GM21529 (cell line): ENCODE measurements around the gene PIK3R5.

Experiments used
- ATAC-seq: cut with Tn5 transposase; IDR thresholded peaks from one replicate; pipeline ENCODE4 v1.9.1; 2021; ENCODE audit not compliant: unreplicated experiment

Gene PIK3R5

GRCh38 chr17:8881606-8882005, 83.9 kb downstream of the PIK3R5 start:
- no peak for ATAC-seq

DNA sequence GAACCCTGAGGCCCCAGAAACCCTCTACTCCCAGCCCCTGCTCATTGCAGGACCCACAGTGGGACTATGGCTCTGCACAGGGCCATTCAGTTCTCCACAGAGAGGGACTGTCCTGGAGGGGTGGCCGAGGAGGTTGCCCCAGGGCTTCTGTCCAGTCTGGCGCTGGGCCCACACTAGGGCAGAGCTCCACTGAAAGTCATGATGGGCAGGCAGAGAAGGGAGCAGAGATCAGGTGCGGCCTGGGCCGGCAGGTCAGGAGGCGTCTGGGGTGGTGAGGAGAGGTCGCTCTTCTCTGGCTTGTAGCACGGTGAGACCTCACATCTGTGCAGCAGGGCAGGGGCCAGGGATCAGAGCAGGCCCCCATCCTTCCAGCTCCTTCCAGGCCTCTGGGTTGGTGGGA, 85.0 kb downstream of the PIK3R5 start:
- ATAC-seq, result no peak

DNA sequence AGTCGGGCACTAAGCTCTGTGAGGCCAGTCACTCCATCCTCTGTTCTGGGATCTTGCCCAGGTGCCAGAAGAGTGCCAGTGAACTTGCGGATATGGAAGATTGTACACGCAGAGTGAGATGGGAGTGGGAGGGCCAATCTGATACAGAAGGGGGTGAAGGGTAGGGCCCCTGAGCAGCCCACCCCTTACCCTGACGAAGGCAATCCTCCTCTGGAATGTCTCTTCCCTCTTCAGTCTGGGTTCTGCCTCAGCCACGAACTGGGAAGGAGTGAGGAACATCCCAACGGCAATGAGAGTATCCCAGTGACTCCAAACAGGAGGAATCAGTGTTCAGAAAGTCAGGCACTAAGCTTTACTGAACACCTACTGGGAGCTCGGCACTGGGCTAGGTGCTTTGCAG, 86.1 kb downstream of the PIK3R5 start:
- ATAC-seq, result no peak

DNA sequence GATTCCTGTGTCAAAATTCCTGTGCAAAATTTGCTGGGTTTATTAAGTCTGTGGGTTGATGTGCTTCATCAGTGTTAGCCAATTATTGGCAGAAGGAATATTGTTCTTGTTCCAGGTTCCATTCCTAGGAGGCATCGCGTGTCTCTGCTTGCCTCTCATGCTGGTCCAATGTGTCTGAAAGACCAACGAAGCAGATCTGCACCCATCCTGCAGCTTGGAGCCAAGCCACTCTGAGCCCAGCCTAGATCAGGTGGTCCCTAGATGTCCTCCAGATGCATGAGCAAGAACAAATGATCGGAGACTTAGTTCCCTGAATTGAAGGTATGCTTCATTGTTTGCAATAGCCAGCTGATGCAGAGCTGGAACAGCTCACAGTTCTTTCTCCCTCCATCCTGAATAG, 87.5 kb downstream of the PIK3R5 start:
- ATAC-seq, result no peak

DNA sequence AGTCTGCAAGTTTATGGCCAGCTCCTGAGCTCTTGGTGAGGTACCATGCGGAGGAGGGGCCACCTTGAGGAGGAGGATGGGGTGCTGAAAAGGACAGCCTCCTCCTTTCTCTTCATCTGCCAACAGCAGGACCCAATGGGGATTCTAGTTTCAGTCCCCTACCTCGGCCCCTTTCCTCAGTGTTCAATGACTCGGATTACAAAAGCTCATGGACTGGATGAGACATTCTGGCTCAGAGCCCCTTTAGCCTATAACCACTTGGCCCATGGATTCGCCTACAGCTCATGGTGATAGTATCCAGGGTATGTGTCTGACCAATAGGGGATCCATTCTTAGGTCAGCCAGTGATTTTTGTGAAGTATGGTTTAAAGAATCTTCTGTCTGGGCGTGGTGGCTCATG, 89.5 kb downstream of the PIK3R5 start:
- no peak for ATAC-seq

DNA sequence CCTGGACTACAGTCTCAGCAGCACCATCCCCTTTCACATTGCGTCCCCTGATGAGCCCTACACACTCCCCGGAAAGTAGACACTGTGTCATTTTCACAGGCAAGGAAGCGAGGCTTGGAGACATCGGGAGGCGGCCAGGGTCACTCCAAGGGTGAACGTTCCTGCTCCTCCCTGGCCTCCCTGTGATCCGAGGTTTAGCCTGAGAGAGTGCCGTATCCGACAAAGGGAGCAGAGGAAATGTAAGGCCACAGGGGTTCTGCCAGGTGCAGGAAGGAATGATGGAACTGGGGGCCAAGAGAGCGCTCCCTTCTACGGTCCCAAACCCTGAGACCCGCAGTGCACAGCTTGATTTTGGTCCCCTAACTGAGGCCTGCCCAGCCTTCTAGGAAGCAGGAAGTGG, 90.1 kb downstream of the PIK3R5 start:
- ATAC-seq, result no peak

DNA sequence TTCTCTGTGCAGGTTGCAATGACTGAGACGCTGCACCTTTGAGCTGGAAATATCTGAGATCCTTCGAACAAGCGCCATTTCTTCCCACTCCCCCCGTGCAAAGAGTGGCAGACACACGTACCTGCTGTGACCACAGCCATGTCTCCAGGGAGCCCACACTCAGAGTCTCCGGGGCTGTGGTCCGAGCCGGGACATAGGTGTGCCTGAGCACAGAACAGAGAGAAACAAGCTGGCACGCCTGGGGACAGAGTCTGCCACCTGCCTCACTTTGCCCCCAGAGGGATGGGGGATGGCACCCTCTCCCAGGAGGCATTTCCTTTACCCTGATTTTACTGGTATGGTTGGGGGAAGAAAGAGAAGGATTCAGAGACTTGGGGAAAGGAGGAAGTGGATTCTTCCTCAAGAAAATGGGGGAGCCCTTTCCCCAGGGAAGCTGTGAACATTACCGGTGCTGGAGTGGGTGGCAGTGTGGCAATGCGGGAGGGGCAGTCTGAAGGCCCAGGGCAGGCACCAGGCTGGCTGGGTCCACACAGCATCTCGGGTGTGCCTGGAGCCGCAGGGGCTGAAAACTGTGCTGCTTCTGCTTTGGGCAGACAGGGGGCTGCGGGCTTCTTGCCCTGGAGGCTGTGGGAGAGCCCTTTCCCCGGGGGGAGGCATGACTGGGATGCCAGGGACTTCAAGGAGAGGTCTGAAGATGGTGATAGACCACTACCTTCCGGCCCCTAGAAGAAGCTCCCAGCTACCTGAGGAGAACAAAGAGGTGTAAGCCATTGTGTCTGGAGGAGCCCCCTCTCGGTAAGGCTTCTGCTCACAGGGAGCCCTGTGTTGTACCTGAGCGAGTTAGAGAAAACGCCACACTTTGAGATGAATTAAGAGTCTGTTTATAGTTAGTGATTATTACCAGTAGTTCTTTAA, 91.4 kb downstream of the PIK3R5 start:
- ATAC-seq, result no peak

DNA sequence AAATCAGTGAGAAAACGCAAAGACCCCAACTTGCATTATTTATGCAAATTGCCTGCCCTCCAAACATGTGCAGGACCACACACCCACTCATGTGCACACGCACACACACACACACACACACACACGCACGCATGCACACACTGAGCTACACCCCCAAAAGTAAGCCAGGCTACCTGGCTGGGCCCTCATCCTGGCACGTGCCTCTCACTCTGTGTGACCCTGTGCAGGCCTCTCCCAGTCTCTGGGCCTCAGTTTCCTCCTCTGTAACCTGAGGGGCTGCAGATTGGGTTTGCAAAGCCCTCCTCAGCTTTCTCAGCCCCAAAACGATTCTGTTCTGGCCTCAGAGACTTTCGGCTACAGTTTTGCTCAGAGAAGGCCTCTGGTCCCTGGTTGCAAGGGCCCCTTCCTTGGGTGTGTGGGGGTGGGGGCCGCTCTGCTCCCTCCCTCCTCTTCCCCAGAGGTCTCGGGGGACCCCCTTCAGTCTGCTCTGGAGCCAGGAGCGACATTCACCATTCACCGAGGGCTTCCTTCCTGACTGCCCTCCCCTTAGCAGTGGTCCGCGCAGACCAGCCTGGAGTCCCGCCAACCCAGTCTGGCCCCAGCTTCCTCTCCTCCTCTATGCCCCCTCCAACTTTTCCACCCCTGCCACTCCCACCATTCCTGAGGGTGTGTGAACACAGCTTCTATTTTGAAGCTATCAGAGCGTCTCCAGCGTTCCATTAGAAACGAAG, 92.6 kb downstream of the PIK3R5 start:
- no peak for ATAC-seq

DNA sequence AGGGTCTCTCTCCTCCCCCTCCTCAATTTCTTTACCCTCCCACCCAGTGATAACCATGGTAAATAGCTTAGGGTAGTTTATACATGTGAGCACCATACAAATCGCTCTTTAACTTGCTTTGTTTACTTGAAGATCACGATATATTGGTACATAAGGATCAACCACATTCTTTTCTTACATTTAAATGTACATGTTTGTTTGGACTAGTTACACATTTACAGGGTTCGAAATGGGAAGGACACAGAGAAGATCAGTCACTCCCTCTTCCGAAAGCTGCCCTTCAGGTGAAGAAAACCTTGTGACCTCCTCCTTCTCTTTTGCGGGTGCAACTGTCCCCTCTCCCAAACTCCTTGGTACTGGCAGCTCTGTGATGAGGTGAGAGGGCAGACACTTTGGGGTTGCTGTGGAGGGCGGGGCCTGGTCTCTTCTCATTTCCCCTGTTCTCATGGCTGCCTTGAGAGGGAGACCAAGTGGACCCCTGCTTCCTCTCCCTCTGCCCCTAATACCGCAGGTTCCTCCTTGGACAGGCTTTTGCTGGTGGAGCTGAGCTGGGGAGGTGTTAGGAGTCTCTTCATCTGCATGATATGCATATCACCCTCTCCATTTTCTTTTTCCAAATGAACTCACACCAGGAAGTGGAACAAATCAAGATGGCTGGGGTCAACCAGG, 93.3 kb downstream of the PIK3R5 start:
- no peak for ATAC-seq

- ATAC-seq, result no peak
Observed at GRCh38 chr17:8871081-8871581, 94.4 kb downstream of the PIK3R5 start.

DNA sequence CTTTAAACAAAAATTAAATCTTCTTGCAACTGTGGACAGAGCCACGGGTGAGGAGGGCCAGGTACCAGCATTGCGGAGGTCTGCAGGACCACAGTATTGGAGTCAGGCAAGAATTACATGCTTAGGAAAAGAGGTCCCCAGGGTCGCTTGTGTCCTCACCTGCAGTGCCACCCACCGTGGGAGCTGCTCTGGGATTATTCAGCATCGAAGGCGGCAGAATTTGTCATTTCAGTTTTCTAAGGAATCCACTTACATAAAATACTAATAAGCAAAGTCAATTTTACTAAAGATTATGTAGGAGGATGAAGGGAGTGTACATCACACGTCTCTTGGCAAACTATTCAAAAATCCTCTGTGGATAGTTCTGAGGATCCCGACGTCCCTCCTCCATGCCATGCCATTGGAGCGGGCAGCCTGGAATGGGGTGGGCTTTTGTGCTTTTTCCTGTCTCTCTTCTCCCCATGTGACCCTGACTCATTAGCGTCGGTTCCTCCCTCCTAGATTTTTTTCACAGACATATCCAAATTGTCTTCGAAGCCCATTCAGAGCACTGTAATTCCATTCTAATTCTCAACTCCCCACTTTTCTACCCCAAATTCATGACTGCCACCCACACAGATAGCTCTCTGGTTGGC, 95.0 kb downstream of the PIK3R5 start:
- no peak for ATAC-seq

DNA sequence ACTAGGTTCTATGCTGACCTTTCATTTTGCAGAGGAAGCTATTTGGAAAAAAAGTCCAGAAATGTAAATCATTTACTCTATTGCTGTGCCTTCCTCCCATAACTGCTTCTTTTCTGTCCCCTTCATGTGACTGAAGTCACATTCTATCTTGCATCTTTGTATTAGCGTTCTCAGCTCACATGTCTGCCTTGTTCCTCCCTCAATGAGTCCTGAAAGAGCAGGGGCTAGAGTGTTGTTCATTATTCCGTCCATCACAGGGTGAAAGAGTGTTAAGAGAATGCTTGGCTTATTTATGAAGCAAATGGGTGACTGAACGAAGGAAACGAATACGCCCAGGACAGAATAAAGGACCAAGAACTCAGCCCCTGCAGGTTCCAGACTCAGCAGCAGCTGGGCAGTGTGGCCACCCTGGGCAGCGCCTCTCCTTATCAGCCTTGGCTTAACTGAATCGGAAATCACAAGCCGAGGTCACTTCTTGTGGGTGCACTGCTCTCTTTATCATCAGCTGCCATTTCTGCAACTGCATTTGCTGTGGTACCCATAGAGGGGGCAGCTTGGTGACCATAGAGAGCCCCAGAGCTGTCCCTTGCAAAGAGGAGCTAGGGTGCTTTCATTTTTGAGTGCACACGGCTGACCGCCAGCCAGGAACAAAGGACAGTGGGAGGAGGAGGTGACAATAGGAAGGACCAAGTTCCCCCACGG, 96.2 kb downstream of the PIK3R5 start:
- ATAC-seq, result no peak

DNA sequence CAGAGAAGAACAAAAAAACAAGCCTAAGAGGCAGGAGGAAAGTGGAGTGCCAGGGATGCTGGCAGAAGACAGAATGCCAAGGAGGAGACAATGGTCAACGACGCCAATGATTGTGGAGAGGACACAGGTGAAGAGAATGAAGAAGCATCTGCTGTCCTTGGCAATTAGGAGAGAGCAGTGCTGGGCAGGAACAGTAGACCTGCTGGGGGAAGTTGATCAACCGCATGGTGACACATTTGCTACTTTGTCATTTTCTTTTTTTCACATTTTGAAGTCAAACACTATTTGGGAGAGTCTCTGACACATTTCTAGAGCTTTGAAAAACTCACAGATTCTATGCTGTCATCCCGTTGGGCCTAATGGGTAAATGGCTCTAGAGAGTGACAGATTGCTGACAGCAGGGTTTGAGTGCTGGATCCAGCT, 97.0 kb downstream of the PIK3R5 start:
- no peak for ATAC-seq

DNA sequence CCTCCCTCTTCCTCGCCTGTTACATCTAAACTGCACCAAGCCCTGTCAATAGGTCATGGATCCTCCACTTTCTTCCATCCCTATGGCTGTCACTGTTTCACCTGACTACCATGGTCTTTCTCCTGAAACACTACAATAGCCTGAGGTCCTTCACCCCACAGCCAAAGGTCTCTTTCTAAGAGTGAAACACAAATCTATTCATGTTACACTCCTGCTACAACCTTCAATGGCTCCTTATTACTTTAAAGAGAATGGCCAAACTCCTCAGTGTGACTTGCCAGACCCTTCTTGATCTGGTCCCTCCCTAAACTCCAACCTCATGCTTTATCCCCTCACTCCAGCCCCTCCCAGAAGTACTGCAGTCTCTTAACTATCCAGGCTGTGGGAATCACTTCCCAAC, 97.4 kb downstream of the PIK3R5 start:
- no peak for ATAC-seq

GRCh38 chr17:8867361-8867981, 98.0 kb downstream of the PIK3R5 start, which contains the start of gene PIK3R6:
Gene PIK3R6, minus strand, starts transcription at chr17:8867674. Its CDS starts 17,880 bp downstream, at chr17:8849794.
- ATAC-seq, result no peak

DNA sequence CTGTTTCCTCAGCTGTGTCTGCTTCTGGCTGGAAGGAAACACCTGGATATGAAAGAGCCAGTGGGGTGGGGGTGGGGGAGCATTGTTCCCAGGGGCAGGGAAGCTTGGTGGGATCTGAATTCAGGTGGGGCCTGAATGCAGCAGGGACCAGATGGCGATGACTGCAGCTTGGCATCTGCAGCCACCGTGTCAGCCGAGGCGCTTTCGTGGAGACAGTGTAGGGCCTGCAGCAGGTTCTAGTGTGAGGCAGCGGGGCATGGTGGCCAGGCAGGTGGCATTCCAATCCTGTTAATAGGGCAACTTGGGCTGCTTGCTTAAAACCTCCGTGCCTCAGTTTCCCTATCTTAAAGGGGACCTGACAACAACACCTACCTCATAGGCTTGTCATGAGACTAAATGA, 99.7 kb downstream of the PIK3R5 start:
- ATAC-seq, result no peak

DNA sequence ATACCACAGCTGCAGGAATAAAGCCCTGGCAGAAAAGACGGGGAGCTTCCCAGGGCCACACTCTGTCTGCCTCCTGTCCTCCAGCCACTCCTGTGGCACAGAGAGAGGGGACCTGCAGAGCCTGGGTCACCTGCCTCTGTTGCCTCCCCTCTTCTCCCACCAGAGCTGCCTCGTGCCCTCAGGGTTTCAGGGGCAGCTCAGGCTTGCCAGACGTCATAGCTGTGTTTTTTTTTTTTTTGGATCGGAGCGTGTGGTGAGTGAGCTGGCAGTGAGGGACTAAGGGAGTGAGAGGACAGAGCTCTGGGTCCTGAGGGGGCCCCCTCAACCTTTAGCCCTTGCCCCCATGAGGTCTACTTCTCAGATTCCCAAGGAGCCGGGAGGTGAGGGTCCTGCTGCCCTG, 100.1 kb downstream of the PIK3R5 start:
- ATAC-seq, result no peak

DNA sequence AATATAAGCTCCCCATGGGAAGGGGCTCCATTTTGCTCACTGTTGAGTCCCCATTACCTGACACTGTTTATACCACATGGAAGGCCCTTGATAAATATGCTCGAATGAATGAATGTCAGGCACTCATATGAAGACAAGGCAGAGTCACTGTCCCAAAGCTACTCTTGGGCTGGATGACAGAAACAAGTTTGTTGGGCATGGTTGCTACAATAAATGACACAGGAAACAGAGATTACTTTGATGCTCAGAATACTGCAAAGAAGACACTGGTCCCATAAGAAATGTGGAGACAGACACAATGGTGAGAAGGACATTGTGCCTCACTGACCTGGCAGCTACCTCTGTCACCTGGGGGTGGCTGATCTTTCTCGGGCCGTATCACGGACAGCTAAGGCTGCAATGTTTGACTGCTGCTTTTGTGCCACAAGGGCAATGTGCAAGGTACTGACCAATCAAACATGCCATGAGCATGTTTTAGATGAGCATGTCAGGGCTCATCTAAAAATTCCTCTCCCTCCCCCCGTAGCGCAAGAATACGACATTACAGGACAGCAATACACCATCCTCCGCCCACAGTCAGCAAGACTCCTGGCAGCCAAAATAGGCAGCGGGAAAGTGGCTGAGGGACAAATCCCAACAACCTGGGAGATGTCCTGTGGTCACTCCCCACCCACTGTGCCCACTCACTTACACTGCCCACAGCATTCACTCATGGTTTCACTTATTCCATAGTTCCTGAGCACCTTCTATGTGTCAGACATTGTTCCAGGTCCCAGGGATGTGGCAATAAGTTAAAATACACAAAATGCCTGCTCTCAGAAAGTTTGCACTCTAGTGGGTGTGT, 103.1 kb downstream of the PIK3R5 start:
- ATAC-seq, result no peak
